Fibroblast of lung (primary cell): ENCODE measurements around the gene BAZ2A. TPM values are rescaled to one million over a fixed set of nuclear protein-coding genes. Genes with fewer than 3 reads are reported as not detected.
A peak's percentile ranks its signal among the peaks of the same experiment; 100 is the strongest.

Experiments used
- DNase-seq, 2 donors: peaks; one replicate each; pipeline versions ENCODE4 v3.0.0 to v3.0.0-alpha.2; 2010; ENCODE audit warnings: low read depth in 2 of 2
- H2AFZ ChIP-seq: 2 replicates; pipeline ENCODE4 v1.5.1; 2012; ENCODE audit warnings: low read length, control low read depth, inconsistent platforms
- H3K27ac ChIP-seq: 2 replicates; pipeline ENCODE4 v1.5.1; 2011; ENCODE audit warnings: low read length, control low read depth; ENCODE audit not compliant: insufficient read depth
- H3K27me3 ChIP-seq: 2 replicates; pipeline ENCODE4 v1.5.1; 2011; ENCODE audit warnings: mild to moderate bottlenecking, low read length; ENCODE audit not compliant: control insufficient read depth, insufficient read depth
- H3K36me3 ChIP-seq: 2 replicates; pipeline ENCODE4 v1.5.1; 2011; ENCODE audit warnings: low read length; ENCODE audit not compliant: control insufficient read depth, insufficient read depth
- H3K4me1 ChIP-seq: 2 replicates; pipeline ENCODE4 v1.5.1; 2011; ENCODE audit warnings: low read length; ENCODE audit not compliant: control insufficient read depth, insufficient read depth; ENCODE audit errors: extremely low read depth
- H3K4me2 ChIP-seq: 2 replicates; pipeline ENCODE4 v1.5.1; 2011; ENCODE audit warnings: low read length, control low read depth; ENCODE audit not compliant: insufficient read depth; ENCODE audit errors: extremely low read depth
- H3K4me3 ChIP-seq, 4 experiments: fragments of 200-600 bp in 1 of 4; sonication (generic) in 1 of 4; replicated peaks in 1 of 4; 2 replicates each; pipeline ENCODE4 v1.5.1; 2011 to 2016; ENCODE audit warnings: low read length in 4 of 4, low read depth in 3 of 4, mild to moderate bottlenecking in 3 of 4, control low read depth in 2 of 4, inconsistent platforms in 1 of 4, mixed read lengths in 1 of 4; ENCODE audit not compliant: insufficient read depth in 1 of 4; ENCODE audit errors: control extremely low read depth in 1 of 4
- H3K79me2 ChIP-seq: 2 replicates; pipeline ENCODE4 v1.5.1; 2012; ENCODE audit warnings: mild to moderate bottlenecking, low read length, inconsistent platforms; ENCODE audit not compliant: control insufficient read depth, insufficient read depth
- H3K9ac ChIP-seq: 2 replicates; pipeline ENCODE4 v1.5.1; 2011; ENCODE audit warnings: mild to moderate bottlenecking, low read length, control low read depth; ENCODE audit not compliant: insufficient read depth
- H3K9me3 ChIP-seq: 2 replicates; pipeline ENCODE4 v1.5.1; 2012; ENCODE audit warnings: low read depth, low read length; ENCODE audit not compliant: control insufficient read depth, insufficient read depth
- H4K20me1 ChIP-seq: 2 replicates; pipeline ENCODE4 v1.5.1; 2011; ENCODE audit warnings: low read length; ENCODE audit not compliant: control insufficient read depth, insufficient read depth; ENCODE audit errors: extremely low read depth
- CTCF ChIP-seq, 2 donors: IDR thresholded peaks in 1 of 2; conservative IDR thresholded peaks in 1 of 2; 1 replicate in 1 of 2; 2 replicates in 1 of 2; pipeline ENCODE4 v1.5.1; 2011 to 2012; ENCODE audit warnings: low read length in 2 of 2, control low read depth in 1 of 2, inconsistent platforms in 1 of 2, low read depth in 1 of 2, mild to moderate bottlenecking in 1 of 2
- EZH2 ChIP-seq: IDR thresholded peaks from 2 replicates; pipeline ENCODE4 v1.5.1; 2012; ENCODE audit warnings: low read length, control low read depth, mild to moderate bottlenecking; ENCODE audit errors: missing control alignments
- polyA plus RNA-seq, 2 donors: library from polyadenylated mRNA; depleted of rRNA in 1 of 2; stranded (reverse) in 1 of 2; unstranded in 1 of 2; fragments of >200 nt; gene quantifications; 2 replicates each; pipeline ENCODE4 v1.2.1, GENCODE V29; 2011 to 2012; ENCODE audit warnings: missing spikeins in 1 of 2
- total RNA-seq: library from RNA; depleted of rRNA; stranded (reverse); fragments of >200 nt; gene quantifications from 2 replicates; pipeline ENCODE4 v1.2.1, GENCODE V29; 2014

BAZ2A gene
- total and polyA plus RNA-seq, 2 donors (not counting 1 experiment from before 2014, with no cell fraction given): 32.0 to 39.9 TPM

GRCh38 chr12:56604355-56604754, 25.8 kb downstream of the BAZ2A start:
- Histone ChIP-seq H3K27me3 (no peaks in the 10 kb centered on the region), H3K9me3 (no peaks in the 10 kb centered on the region), H3K9ac (no peak overlapping the region), H4K20me1 (no peaks in the 10 kb centered on the region), H3K4me1 (no peaks in the 10 kb centered on the region), H3K4me2 (no peak overlapping the region), H3K79me2 (no peaks in the 10 kb centered on the region), H3K27ac (no peak overlapping the region), H3K36me3 (peaks cover 44% of the 10 kb centered on the region), H2AFZ (no peak overlapping the region), H3K4me3 (no peak overlapping the region)
- TF ChIP-seq EZH2 (no peak), CTCF (conservative IDR thresholded peaks at IDR 0.05 in 1 of 2, IDR thresholded peaks at IDR 0.05 in 1 of 2; ENCODE audit: low read depth in 1 of 2, low read length in 2 of 2) (no peak)
- DNase-seq: no peak

- H3K27me3 ChIP-seq: no peaks in the 10 kb centered on the region
- no peaks in the 10 kb centered on the region for H3K9me3 ChIP-seq
- H3K4me2 ChIP-seq: no peak overlapping the region
- no peak overlapping the region for H3K4me3 ChIP-seq
- peak in 1 of 2 donors; percentile 18 for DNase-seq
- peaks cover 50% of the 10 kb centered on the region for H3K36me3 ChIP-seq
- no peaks in the 10 kb centered on the region for H3K79me2 ChIP-seq
- no peak overlapping the region for H3K9ac ChIP-seq
- H4K20me1 ChIP-seq: no peaks in the 10 kb centered on the region
- no peaks in the 10 kb centered on the region for H3K4me1 ChIP-seq
- TF ChIP-seq EZH2: no peak
- TF ChIP-seq CTCF (conservative IDR thresholded peaks at IDR 0.05 in 1 of 2, IDR thresholded peaks at IDR 0.05 in 1 of 2; ENCODE audit: low read depth in 1 of 2, low read length in 2 of 2): no peak
- no peak overlapping the region for H3K27ac ChIP-seq
- no peak overlapping the region for H2AFZ ChIP-seq
Observed at GRCh38 chr12:56602239-56602638, 27.9 kb downstream of the BAZ2A start.

DNA sequence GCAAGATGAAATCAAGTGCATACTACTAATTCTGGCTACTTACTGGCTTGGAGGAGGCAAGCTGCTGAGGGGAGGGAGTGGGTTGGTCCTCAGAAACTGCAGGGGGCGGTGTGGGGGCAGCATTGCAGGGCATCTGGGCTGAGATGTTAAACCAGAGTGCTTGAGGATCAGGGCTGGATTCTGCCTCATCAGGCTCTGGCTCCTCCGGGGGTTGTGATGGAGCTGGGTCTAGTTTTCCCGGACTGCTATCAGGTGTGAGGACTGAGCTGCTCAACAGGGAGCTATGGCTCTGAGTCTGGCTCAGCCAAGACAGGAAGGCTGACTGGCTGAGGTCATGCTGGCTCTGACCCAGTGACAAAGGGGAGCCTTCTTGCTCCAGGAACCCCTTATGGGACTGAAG, 28.6 kb downstream of the BAZ2A start:
- Histone ChIP-seq H3K79me2 (no peaks in the 10 kb centered on the region), H4K20me1 (no peaks in the 10 kb centered on the region), H3K9ac (no peak overlapping the region), H3K27me3 (no peaks in the 10 kb centered on the region), H3K27ac (no peak overlapping the region), H3K4me3 (no peak overlapping the region), H3K4me1 (no peaks in the 10 kb centered on the region), H2AFZ (no peak overlapping the region), H3K9me3 (no peaks in the 10 kb centered on the region), H3K36me3 (peaks cover 50% of the 10 kb centered on the region), H3K4me2 (no peak overlapping the region)
- no peak for DNase-seq
- TF ChIP-seq EZH2: no peak
- peak in 1 of 2 donors; percentile 16 for TF ChIP-seq CTCF (conservative IDR thresholded peaks at IDR 0.05 in 1 of 2, IDR thresholded peaks at IDR 0.05 in 1 of 2; ENCODE audit: low read depth in 1 of 2, low read length in 2 of 2)
